ENCODE data around the gene SLC9A8.

DNA sequence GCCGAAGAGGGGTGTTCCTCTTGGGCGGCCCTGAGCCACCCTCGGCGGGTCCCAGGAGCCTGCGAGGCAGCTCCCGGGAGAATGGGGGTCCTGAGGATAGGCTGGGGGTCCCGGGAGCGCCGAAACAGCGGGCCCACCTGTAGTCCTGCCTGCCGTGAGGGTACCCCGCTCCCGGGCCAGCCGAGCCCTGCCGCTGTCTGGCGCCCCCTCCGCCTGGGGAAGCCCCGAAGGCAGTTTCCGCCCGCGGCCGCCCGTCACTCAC is 102.4 kb downstream of the SLC9A8 start:
- TF ChIP-seq ETS2 (tag; IDR thresholded peaks at IDR 0.05; ENCODE audit: borderline replicate concordance, poor library complexity, severe bottlenecking) (no peak), CREM (IDR thresholded peaks at IDR 0.05; ENCODE audit: low read depth) (no peak)

Data from K562 (cell line).